Fibroblast of skin of right biceps (primary cell): ENCODE measurements around the gene PHRF1.

Source experiments
- DNase-seq: peaks from one replicate; pipeline ENCODE4 v3.0.0-alpha.2; 2013

The PHRF1 gene

GRCh38 chr11:537622-538430 lies 38.4 kb upstream of the PHRF1 start:
- no peak for DNase-seq

GRCh38 chr11:538431-539051 lies 37.7 kb upstream of the PHRF1 start:
- DNase-seq, result no peak

- DNase-seq, result no peak
Measured at GRCh38 chr11:539971-540481, 36.2 kb upstream of the PHRF1 start.

- no peak for DNase-seq
Measured at GRCh38 chr11:540583-541432, 35.5 kb upstream of the PHRF1 start.

- no peak for DNase-seq
Measured at GRCh38 chr11:541433-541885, 34.8 kb upstream of the PHRF1 start.

GRCh38 chr11:544817-545166 lies 31.5 kb upstream of the PHRF1 start:
- no peak for DNase-seq

- no peak for DNase-seq
Measured at GRCh38 chr11:545171-545570, 31.1 kb upstream of the PHRF1 start.

- DNase-seq, result no peak
Measured at GRCh38 chr11:548700-549603, 27.3 kb upstream of the PHRF1 start.

GRCh38 chr11:550021-550745 lies 26.1 kb upstream of the PHRF1 start:
- no peak for DNase-seq

- no peak for DNase-seq
Measured at GRCh38 chr11:550746-551085, 25.6 kb upstream of the PHRF1 start.

- no peak for DNase-seq
Measured at GRCh38 chr11:551131-551530, 25.1 kb upstream of the PHRF1 start.

- DNase-seq, result no peak
Measured at GRCh38 chr11:551596-551995, 24.7 kb upstream of the PHRF1 start.

- DNase-seq, result no peak
Measured at GRCh38 chr11:553083-553987, 22.9 kb upstream of the PHRF1 start.

- no peak for DNase-seq
Measured at GRCh38 chr11:553988-554340, 22.3 kb upstream of the PHRF1 start.

- peak; percentile 43 for DNase-seq
Measured at GRCh38 chr11:554428-555226, 21.6 kb upstream of the PHRF1 start.

- DNase-seq, result no peak
Measured at GRCh38 chr11:555227-555779, 21.0 kb upstream of the PHRF1 start.

GRCh38 chr11:555780-556661 lies 20.2 kb upstream of the PHRF1 start:
- DNase-seq, result no peak

GRCh38 chr11:556662-557256 lies 19.5 kb upstream of the PHRF1 start:
- DNase-seq, result no peak
